SK-N-SH (cell line): Measurements from ENCODE around the gene MSI1. TPM values are rescaled to one million over a fixed set of nuclear protein-coding genes. Genes with fewer than 3 reads are reported as not detected.

ENCODE experiments used
- CTCF ChIA-PET: fragments of 300-600, 350-600 bp; formaldehyde crosslinking; extraction: SDS; loops from one replicate; lab custom pipeline; 2021; lab: Yijun Ruan, JAX
- POLR2A ChIA-PET: fragments of 350-600 bp; sonication (Branson Sonifier 250); formaldehyde crosslinking; extraction: SDS; loops from one replicate; lab custom pipeline; 2020; ENCODE audit warnings: antibody characterized with exemption, inconsistent platforms; lab: Yijun Ruan, JAX
- DNase-seq: peaks from one replicate; pipeline ENCODE4 v3.0.0; 2012
- H2AFZ ChIP-seq: fragments of 200-600 bp; sonication (generic); 2 replicates; pipeline ENCODE4 v1.8.1; 2016; ENCODE audit warnings: antibody characterized with exemption, mild to moderate bottlenecking, low read depth
- H3F3A ChIP-seq: fragments of 200-600 bp; sonication (generic); replicated peaks from 2 replicates; pipeline ENCODE3; 2016; ENCODE audit warnings: antibody characterized with exemption, mild to moderate bottlenecking; ENCODE audit not compliant: insufficient read depth
- H3K27ac ChIP-seq, 2 experiments: fragments of 200-500 bp in 1 of 2; fragments of 200-600 bp in 1 of 2; sonication (Bioruptor generic) in 1 of 2; sonication (generic), shearing (Covaris generic) in 1 of 2; 2 replicates each; pipeline versions ENCODE4 v1.5.1 to v1.6.1; 2014 to 2016; ENCODE audit warnings: low read depth in 2 of 2, inconsistent platforms in 1 of 2, low read length in 1 of 2, mild to moderate bottlenecking in 1 of 2, mixed read lengths in 1 of 2
- H3K27me3 ChIP-seq: fragments of 200-600 bp; sonication (generic), shearing (Covaris generic); 2 replicates; pipeline ENCODE4 v1.6.1; 2016; ENCODE audit warnings: mixed run types; ENCODE audit not compliant: insufficient read depth
- H3K36me3 ChIP-seq, 2 experiments: fragments of 200-500 bp in 1 of 2; fragments of 200-600 bp in 1 of 2; sonication (Bioruptor generic) in 1 of 2; sonication (generic) in 1 of 2; replicated peaks in 1 of 2; 2 replicates each; pipeline versions ENCODE3 to v1.5.1; 2014 to 2016; ENCODE audit warnings: low read length in 1 of 2, mild to moderate bottlenecking in 1 of 2; ENCODE audit not compliant: insufficient read depth in 2 of 2, control insufficient read depth in 1 of 2
- H3K4me1 ChIP-seq, 2 experiments: fragments of 200-500 bp in 1 of 2; fragments of 200-600 bp in 1 of 2; sonication (Bioruptor generic) in 1 of 2; sonication (generic), shearing (Covaris generic) in 1 of 2; 2 replicates each; pipeline versions ENCODE4 v1.5.1 to v1.6.1; 2014 to 2016; ENCODE audit warnings: low read depth in 1 of 2, low read length in 1 of 2, mixed run types in 1 of 2; ENCODE audit not compliant: insufficient read depth in 2 of 2, control insufficient read depth in 1 of 2
- H3K4me2 ChIP-seq: fragments of 200-600 bp; sonication (generic), shearing (Covaris generic); 2 replicates; pipeline ENCODE4 v1.6.1; 2017; ENCODE audit warnings: mixed run types
- H3K4me3 ChIP-seq, 2 experiments: fragments of 200-500 bp in 1 of 2; fragments of 200-600 bp in 1 of 2; sonication (Bioruptor generic) in 1 of 2; sonication (generic), shearing (Covaris generic) in 1 of 2; 2 replicates each; pipeline versions ENCODE4 v1.5.1 to v1.8.1; 2014 to 2016; ENCODE audit warnings: low read depth in 2 of 2, inconsistent platforms in 1 of 2, low read length in 1 of 2, mild to moderate bottlenecking in 1 of 2, mixed read lengths in 1 of 2, moderate library complexity in 1 of 2
- H3K79me2 ChIP-seq: fragments of 200-600 bp; sonication (generic); 2 replicates; pipeline ENCODE4 v1.8.1; 2017; ENCODE audit warnings: mild to moderate bottlenecking; ENCODE audit not compliant: insufficient read depth
- H3K9ac ChIP-seq: fragments of 200-600 bp; sonication (generic); 2 replicates; pipeline ENCODE4 v1.6.1; 2017; ENCODE audit warnings: mixed run types
- H3K9me2 ChIP-seq: fragments of 200-600 bp; sonication (generic); 2 replicates; pipeline ENCODE4 v1.6.1; 2017; ENCODE audit warnings: mixed run types
- H3K9me3 ChIP-seq: fragments of 200-600 bp; sonication (generic); 2 replicates; pipeline ENCODE4 v1.6.1; 2017; ENCODE audit warnings: mixed run types, mild to moderate bottlenecking, moderate library complexity
- H4K20me1 ChIP-seq: fragments of 200-600 bp; sonication (generic); 2 replicates; pipeline ENCODE4 v1.6.1; 2017; ENCODE audit warnings: mild to moderate bottlenecking, mixed run types; ENCODE audit not compliant: insufficient read depth
- FOSL2 ChIP-seq: IDR thresholded peaks from 2 replicates; pipeline ENCODE4 v1.4.0; 2012; ENCODE audit warnings: low read depth, mild to moderate bottlenecking, moderate library complexity, borderline replicate concordance
- GABPA ChIP-seq: IDR thresholded peaks from 2 replicates; pipeline ENCODE4 v1.4.0; 2012; ENCODE audit warnings: low read depth, mild to moderate bottlenecking
- JUND ChIP-seq: IDR thresholded peaks from 2 replicates; pipeline ENCODE4 v1.4.0; 2012
- MEF2A ChIP-seq: IDR thresholded peaks from 2 replicates; pipeline ENCODE4 v1.4.0; 2012; ENCODE audit warnings: low read depth, borderline replicate concordance
- MXI1 ChIP-seq: IDR thresholded peaks from 2 replicates; pipeline ENCODE4 v1.6.1; 2012; ENCODE audit warnings: mild to moderate bottlenecking, low read depth, low read length, improper control_type of control experiment
- NFIC ChIP-seq: IDR thresholded peaks from 2 replicates; pipeline ENCODE4 v1.4.0; 2012; ENCODE audit warnings: borderline replicate concordance
- NRF1 ChIP-seq: IDR thresholded peaks from 2 replicates; pipeline ENCODE4 v1.6.1; 2012; ENCODE audit warnings: low read depth, mild to moderate bottlenecking, low read length
- RAD21 ChIP-seq: IDR thresholded peaks from 2 replicates; pipeline ENCODE4 v1.6.1; 2012; ENCODE audit warnings: mild to moderate bottlenecking, low read length
- RCOR1 ChIP-seq: fragments of 150-350 bp; IDR thresholded peaks from 2 replicates; pipeline ENCODE4 v1.6.1; 2017; ENCODE audit warnings: antibody characterized with exemption, low read length
- RFX5 ChIP-seq: IDR thresholded peaks from 2 replicates; pipeline ENCODE4 v1.6.1; 2012; ENCODE audit warnings: mild to moderate bottlenecking, improper control_type of control experiment, low read length
- RXRA ChIP-seq: IDR thresholded peaks from 2 replicates; pipeline ENCODE4 v1.4.0; 2012; ENCODE audit warnings: low read depth, mild to moderate bottlenecking, borderline replicate concordance
- TAF1 ChIP-seq: IDR thresholded peaks from 2 replicates; pipeline ENCODE4 v1.6.1; 2012; ENCODE audit warnings: low read depth, mild to moderate bottlenecking, low read length, moderate library complexity, borderline replicate concordance
- YY1 ChIP-seq: IDR thresholded peaks from 2 replicates; pipeline ENCODE4 v1.4.0; 2012; ENCODE audit warnings: low read depth, mild to moderate bottlenecking
- ZBTB33 ChIP-seq: IDR thresholded peaks from 2 replicates; pipeline ENCODE4 v1.4.0; 2012; ENCODE audit warnings: low read depth, borderline replicate concordance
- WGBS: methylation state at CpG from one replicate; pipeline ENCODE4 v1.1.6; 2017; ENCODE audit warnings: low lambda C conversion rate; 5-methylcytosine and 5-hydroxymethylcytosine counted together
- polyA plus RNA-seq, 3 experiments: library from polyadenylated mRNA; depleted of rRNA; stranded (reverse); fragments of >200 nt; gene quantifications; 2 replicates each; pipeline ENCODE4 v1.2.3, GENCODE V29; 2012
- TF ChIP-seq, protein P1 (sequence below): fragments of 150-350 bp; IDR thresholded peaks from 2 replicates; pipeline ENCODE4 v1.6.1; 2017; ENCODE audit warnings: antibody characterized with exemption, low read length, low read depth, borderline replicate concordance
- TF ChIP-seq, protein P2 (sequence below): IDR thresholded peaks from 2 replicates; pipeline ENCODE4; 2012

The MSI1 gene
- polyA plus RNA-seq, 1 of the 3 experiments (the other 2 are of a cell fraction), result 1.7 TPM

DNA sequence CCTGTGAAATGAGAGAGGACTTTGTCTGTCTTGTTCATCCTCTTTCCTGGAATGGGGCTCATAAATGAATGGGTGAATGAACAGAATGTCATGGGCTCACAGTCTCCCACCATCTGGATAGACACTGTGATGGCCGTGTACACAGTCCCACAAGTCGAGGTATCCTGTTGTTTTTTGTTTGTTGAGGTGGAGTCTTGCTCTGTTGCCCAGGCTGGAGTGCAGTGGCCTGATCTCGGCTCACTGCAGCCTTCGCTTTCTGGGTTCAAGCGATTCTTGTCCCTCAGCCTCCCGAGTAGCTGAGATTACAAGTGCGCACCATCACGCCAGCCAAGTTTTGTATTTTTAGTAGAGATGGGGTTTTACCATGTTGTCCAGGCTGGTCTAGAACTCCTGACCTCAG lies 25.3 kb downstream of the MSI1 start:
- no peaks in the 10 kb centered on the region for H3K9me3 ChIP-seq
- no peaks in the 10 kb centered on the region for H3F3A ChIP-seq
- ChIA-PET CTCF (interaction anchor here (1.3 kb wide), 1 partner anchor 13 kb away, joined by 3 read pairs; no protein-coding TSS in a partner anchor), POLR2A (no interaction called here)
- H3K4me2 ChIP-seq, result no peak overlapping the region
- no peaks in the 10 kb centered on the region for H3K4me1 ChIP-seq
- H3K27ac ChIP-seq, result no peak overlapping the region
- no peaks in the 10 kb centered on the region for H4K20me1 ChIP-seq
- H3K36me3 ChIP-seq, result no peaks in the 10 kb centered on the region
- no peaks in the 10 kb centered on the region for H3K27me3 ChIP-seq
- TF ChIP-seq NRF1 (no peak), MXI1 (no peak), NFIC (no peak), GABPA (no peak), TAF1 (no peak), JUND (no peak), RAD21 (no peak)
- no peak overlapping the region for H3K9ac ChIP-seq
- no peak overlapping the region for H3K4me3 ChIP-seq
- no peaks in the 10 kb centered on the region for H3K9me2 ChIP-seq
- no peak for DNase-seq
- H2AFZ ChIP-seq, result no peak overlapping the region
- no peaks in the 10 kb centered on the region for H3K79me2 ChIP-seq
- WGBS, result 71% methylated on average over 5 of the region's 8 CpGs

GRCh38 chr12:120343039-120343537 lies 25.9 kb downstream of the MSI1 start:
- no peaks in the 10 kb centered on the region for H3K79me2 ChIP-seq
- ChIA-PET CTCF (interaction anchor here (1.1 to 1.5 kb wide), 3 partner anchors 14 to 96 kb away, joined by 3 to 5 read pairs (median 4); no protein-coding TSS in a partner anchor), POLR2A (no interaction called here)
- H3K36me3 ChIP-seq, result no peaks in the 10 kb centered on the region
- H3K4me1 ChIP-seq, result no peaks in the 10 kb centered on the region
- no peak overlapping the region for H2AFZ ChIP-seq
- H4K20me1 ChIP-seq, result no peaks in the 10 kb centered on the region
- no peaks in the 10 kb centered on the region for H3K27me3 ChIP-seq
- no peak overlapping the region for H3K27ac ChIP-seq
- H3K4me3 ChIP-seq, result no peak overlapping the region
- no peak for DNase-seq
- H3K9me2 ChIP-seq, result no peaks in the 10 kb centered on the region
- no peak overlapping the region for H3K9ac ChIP-seq
- no peaks in the 10 kb centered on the region for H3K9me3 ChIP-seq
- no peak overlapping the region for H3K4me2 ChIP-seq
- H3F3A ChIP-seq, result no peaks in the 10 kb centered on the region
- 97% methylated on average over 5 of the region's 10 CpGs for WGBS
- TF ChIP-seq RFX5 (no peak), YY1 (no peak)
- TF ChIP-seq, protein P1, sequence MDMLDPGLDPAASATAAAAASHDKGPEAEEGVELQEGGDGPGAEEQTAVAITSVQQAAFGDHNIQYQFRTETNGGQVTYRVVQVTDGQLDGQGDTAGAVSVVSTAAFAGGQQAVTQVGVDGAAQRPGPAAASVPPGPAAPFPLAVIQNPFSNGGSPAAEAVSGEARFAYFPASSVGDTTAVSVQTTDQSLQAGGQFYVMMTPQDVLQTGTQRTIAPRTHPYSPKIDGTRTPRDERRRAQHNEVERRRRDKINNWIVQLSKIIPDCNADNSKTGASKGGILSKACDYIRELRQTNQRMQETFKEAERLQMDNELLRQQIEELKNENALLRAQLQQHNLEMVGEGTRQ, result no peak

- Histone ChIP-seq H3K9ac (no peak overlapping the region), H3K27ac (no peak overlapping the region), H3K9me3 (no peaks in the 10 kb centered on the region; the same call in 1 of the 2 replicates), H3K4me3 (no peak overlapping the region), H3K4me1 (no peaks in the 10 kb centered on the region), H4K20me1 (no peaks in the 10 kb centered on the region), H3K36me3 (no peaks in the 10 kb centered on the region), H3K27me3 (no peaks in the 10 kb centered on the region), H2AFZ (no peak overlapping the region), H3K79me2 (no peaks in the 10 kb centered on the region), H3K9me2 (no peaks in the 10 kb centered on the region), H3K4me2 (no peak overlapping the region), H3F3A (no peaks in the 10 kb centered on the region)
- ChIA-PET POLR2A (no interaction called here), CTCF (interaction anchor here (0.6 to 1.5 kb wide), 3 partner anchors 42 to 97 kb away, joined by 3 to 5 read pairs (median 4); no protein-coding TSS in a partner anchor)
- 87% methylated on average over 18 of the region's 30 CpGs for WGBS
- DNase-seq, result no peak
- TF ChIP-seq RCOR1 (no peak), JUND (no peak), RXRA (no peak), FOSL2 (no peak), RFX5 (no peak), ZBTB33 (no peak), MEF2A (no peak), NFIC (no peak)
- TF ChIP-seq, protein P2, sequence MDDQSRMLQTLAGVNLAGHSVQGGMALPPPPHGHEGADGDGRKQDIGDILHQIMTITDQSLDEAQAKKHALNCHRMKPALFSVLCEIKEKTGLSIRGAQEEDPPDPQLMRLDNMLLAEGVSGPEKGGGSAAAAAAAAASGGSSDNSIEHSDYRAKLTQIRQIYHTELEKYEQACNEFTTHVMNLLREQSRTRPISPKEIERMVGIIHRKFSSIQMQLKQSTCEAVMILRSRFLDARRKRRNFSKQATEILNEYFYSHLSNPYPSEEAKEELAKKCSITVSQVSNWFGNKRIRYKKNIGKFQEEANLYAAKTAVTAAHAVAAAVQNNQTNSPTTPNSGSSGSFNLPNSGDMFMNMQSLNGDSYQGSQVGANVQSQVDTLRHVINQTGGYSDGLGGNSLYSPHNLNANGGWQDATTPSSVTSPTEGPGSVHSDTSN, result no peak
- TF ChIP-seq, protein P1, result no peak
Observed at GRCh38 chr12:120342175-120343038, 26.6 kb downstream of the MSI1 start.
